SIG-M5 treated with dmso at 0.1 percent for 504 hours (cell line): Measurements from ENCODE around the gene GIMAP5.

Source experiments
- DNase-seq: peaks from one replicate; lab custom pipeline; 2025; ENCODE audit not compliant: unreplicated experiment; lab: John Stamatoyannopoulos, UW

GIMAP5 gene

DNA sequence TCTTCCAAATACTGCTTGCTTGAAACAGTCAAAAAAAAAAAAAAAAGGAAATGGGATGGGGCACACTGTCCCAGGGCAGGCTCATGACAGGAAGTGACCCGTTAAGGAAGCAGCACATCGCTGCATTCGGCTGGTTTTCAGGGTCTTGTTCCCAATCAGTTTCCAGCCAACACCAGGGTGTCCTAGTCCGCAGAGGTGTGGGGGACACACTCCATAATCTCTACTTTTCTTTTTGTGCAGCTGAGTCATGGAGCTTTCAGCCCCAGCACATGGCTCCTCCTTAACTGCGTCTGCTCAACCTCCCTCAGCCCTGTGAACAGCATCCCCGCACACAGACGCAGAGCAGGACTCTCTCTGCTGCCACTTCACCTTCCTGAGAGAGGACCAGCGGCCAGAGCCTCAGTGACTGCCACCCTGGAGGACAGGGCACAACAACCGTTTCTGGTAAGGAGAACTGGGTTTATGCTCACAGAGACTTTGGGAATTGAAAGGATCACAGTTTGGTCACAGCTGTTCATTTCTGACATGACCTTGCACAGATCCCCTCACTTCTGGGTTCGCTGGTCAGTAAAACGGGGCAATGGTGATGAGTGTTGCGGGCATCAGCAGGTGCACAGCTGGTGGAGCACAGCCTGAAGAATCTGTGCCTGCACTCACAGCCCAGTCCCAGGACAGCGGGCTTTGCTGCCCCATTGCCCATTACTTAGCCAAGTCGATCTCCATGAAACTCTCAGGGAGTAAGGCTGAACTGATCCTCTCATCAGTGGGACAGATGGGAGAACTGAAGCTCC, at the start of gene GIMAP5:
GIMAP5 (plus strand) TSS at position 154 of the 791 bp plus-strand sequence. CDS start 3,467 bp downstream, outside the sequence.
- DNase-seq, result no peak

- no peak for DNase-seq
Observed at GRCh38 chr7:150688630-150689029, 48.6 kb upstream of the GIMAP5 start.

DNA sequence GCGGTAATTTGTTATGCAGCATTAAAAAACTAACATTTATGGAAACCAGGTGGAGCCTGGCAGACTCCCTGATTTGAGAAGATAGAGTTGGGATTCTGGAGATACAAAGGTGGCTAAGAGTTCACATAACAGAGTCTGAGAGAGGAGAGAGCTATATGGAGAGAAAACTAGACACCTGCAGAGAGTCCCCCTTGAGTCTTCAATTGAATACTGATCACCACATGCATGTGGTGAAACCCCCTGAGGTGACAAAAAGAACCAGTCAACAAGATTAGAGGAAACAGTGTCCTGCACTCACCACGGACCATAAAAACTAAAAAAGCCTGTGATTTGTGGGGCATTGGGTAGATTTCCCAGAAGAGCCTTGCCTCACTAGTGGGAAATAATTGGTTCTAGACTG, 41.6 kb upstream of the GIMAP5 start:
- DNase-seq, result no peak

- no peak for DNase-seq
Observed at GRCh38 chr7:150703209-150703608, 34.0 kb upstream of the GIMAP5 start.

DNA sequence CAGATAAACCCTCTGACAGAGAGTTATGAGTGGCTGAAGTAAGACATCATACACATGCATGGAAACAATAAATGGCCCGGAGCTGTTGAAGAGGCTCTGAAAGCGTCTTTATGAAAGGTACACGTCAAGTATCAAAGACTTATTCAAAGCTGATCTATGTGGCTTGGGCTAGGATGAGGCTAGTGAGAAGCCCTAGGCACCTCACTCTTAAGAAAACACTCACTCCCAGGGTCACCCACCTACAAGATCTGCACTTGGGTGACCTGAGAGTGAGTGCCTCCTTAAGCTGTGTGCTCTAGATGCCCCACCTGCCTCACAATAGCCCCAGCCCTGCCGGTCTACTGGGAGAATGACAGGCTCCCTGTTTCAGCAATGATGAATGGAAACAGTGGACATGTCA, 21.9 kb upstream of the GIMAP5 start:
- no peak for DNase-seq

- DNase-seq, result no peak
Observed at GRCh38 chr7:150715738-150716137, 21.5 kb upstream of the GIMAP5 start.

- peak; percentile 77 for DNase-seq
Observed at GRCh38 chr7:150716368-150716767, 20.9 kb upstream of the GIMAP5 start, which contains the start of gene GIMAP1. TSS of gene GIMAP1 (plus strand) at chr7:150716613. CDS start at chr7:150719048, 2,435 bp downstream.

DNA sequence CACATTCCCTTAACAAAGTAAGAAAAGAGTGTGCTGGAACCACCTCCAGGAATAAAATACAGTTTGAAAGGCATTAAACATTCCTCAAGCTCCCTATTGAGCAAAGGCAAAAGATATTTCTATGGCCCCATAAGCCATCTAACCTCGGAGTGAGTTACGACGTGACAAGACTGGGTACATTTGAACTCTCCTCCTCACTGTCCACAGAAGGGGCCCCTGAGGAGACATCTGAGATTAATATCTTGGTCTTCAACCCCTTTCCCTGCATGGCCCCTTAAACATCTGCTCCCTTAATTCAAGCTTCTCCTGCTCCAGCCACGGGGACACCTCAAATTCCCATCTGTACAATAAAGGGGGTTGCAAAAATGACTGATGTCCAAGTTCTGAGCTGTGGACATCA, 20.3 kb upstream of the GIMAP5 start:
- no peak for DNase-seq

DNA sequence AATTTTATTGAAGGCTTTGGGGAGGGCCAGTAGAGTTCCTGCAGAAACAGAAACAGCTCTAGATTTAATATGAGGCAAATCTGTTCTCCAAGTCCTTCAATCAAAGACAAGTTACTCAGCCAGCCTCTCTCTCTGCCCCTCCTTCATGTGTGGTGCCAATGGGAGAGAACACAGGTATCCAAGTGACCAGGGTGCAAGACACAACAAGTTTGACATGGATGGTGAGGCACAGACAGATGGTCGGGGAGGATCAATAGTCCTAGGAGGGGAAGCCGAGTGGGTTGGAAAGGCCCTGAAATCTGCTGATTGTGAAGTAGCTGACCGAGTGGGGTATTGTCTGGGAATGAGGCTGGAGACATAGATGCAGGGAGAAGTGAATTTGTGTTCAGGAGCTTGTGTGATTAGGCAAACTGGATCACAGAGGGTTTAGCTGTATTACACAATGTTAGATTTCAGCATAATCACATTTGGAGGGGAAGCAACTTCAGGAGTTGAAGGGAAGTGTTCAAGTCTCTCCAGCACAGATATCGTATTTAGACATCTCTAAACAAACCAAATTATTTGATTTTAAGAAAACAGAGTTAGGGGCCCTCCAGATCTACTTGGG, 19.3 kb upstream of the GIMAP5 start:
- peak; percentile 59 for DNase-seq

DNA sequence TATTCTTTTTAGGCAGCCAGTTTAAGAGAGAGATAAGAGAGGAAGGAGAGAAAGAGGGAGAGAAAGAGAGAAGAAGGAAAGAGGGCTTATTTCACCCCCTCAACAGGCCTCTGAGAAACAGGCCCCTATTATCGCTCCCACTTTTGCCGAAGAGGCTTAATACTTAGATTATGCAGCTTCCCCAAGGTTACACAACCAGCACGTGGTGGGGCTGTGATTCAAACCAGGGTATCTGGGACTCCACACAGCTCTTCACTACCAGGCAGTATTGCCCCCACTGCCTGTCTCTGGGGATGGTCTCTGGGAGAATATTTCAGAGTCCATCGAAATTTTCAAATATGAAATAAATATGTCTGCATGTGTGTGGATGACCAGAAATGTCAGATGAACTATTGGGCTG, 17.8 kb upstream of the GIMAP5 start:
- DNase-seq, result no peak

GRCh38 chr7:150719960-150720891, 17.0 kb upstream of the GIMAP5 start:
- no peak for DNase-seq

DNA sequence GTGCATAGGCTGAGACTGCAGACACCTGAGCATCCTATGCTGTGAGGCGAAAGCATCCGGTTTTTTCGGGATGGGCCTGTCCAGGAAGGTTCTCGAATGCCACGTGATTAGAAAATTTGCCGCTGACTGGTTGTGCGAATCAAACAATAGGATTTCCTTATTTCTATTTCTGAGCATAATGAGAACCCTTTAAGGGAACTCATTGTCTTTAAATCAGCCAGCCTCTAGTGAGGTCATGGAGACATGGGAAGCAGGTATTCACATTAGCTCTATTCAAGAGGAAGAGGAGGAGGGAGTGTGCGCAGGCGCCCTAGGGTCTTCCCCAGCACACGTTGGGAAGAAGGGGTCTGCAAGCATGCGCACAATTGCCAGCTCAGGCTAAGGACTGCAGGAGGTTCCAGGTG, 15.2 kb upstream of the GIMAP5 start:
- DNase-seq, result no peak

GRCh38 chr7:150722431-150722931, 14.7 kb upstream of the GIMAP5 start:
- DNase-seq, result no peak

GRCh38 chr7:150723467-150723866, 13.8 kb upstream of the GIMAP5 start:
- no peak for DNase-seq

GRCh38 chr7:150727381-150727780, 9.8 kb upstream of the GIMAP5 start:
- no peak for DNase-seq

DNA sequence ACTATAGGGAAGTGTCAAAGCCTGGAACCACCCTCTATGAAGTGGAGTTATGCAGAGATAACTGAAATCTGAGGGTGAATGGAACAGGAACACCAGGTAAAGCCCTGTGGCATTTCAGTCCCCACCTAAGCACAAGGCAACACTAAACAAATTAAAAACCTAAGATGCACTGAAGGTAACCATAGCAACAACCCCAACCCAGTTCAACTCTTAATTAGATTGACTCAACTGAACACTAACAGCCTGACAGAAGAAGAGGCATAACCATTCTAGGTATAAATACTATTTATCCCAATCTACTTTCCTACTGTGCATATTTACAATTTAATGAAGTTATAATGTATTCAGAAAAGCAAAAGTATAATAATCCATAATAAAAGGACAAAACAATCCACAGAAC, 9.2 kb upstream of the GIMAP5 start:
- no peak for DNase-seq

- DNase-seq, result no peak
Observed at GRCh38 chr7:150728609-150729008, 8.6 kb upstream of the GIMAP5 start.

- DNase-seq, result no peak
Observed at GRCh38 chr7:150731916-150732315, 5.3 kb upstream of the GIMAP5 start.

DNA sequence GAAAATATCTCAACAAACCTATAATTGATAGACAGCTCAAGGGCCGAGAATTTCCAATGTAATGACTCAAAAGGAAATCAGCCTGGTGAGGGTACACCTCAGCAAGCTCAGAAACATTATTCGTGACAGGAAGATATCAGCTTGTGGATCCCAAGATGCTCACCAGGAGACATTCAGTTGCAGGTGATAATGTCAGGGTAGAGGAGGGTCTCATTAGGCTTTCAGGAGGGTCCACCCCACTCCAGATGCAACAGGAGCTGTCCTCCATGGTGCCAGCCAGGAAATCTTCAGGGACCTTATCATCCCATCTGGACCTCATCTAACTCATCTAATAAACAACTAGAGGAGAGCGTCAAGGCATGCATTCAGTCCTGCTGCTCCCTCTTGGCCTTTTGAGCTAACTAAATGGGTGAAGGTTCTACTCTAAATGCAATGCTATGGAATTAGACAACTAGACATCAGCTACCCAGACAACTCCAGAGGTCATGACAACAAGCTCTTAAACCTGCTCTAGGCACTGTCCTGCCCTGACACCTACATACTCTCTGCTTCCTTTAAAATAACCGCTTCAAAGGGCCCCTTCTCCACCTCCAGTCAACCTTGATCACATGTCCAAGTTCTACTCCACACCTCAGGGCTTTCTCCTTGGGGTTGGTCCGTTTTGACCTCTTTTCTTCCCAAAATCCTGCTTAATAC, 4.3 kb upstream of the GIMAP5 start:
- DNase-seq, result no peak

DNA sequence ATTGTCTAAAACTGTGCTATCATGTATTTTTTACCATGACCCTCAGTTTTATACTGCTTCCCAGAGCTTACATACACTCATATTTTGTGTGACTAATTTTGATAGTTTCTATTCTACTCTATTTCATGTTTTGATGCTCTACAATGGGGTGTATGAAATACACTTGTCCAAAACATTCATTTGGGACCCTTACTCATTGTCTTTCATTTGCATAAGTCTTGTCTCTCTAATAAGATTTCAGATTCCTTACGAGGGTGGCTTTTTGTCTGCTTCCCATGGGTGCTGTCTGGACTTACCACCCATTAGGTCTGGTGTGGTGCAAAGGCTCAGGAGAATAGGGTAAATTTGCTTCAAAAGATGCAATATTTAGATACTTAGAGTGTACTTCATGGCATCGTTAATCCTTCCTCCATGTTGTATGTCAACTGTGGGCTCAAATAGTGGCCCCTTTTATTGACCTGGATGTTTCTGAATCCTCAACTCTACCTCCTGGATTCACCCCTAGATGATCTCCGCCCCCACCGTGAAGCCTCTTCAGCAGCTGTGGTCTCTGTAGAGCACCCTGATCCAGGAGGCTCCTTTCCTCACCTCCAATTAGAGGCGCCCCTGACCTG, 3.6 kb upstream of the GIMAP5 start:
- DNase-seq, result no peak
